ENCODE results near the gene B3GNT8.

B3GNT8 gene

GRCh38 chr19:41455936-41456335 is 28.8 kb upstream of the B3GNT8 start (continued):
- TF ChIP-seq PATZ1 (CRISPR knock-in tag; IDR thresholded peaks at IDR 0.05; ENCODE audit: borderline replicate concordance) (no peak), TCF4 (CRISPR knock-in tag; IDR thresholded peaks at IDR 0.05; ENCODE audit: borderline replicate concordance) (no peak), ZFP30 (CRISPR knock-in tag; IDR thresholded peaks at IDR 0.05) (no peak)

GRCh38 chr19:41452584-41453275 is 25.6 kb upstream of the B3GNT8 start:
- no peak for TF ChIP-seq CREB5 (CRISPR knock-in tag; IDR thresholded peaks at IDR 0.05; ENCODE audit: low read depth)
- TF ChIP-seq ZNF565 (CRISPR knock-in tag; conservative IDR thresholded peaks at IDR 0.05; ENCODE audit: low read depth) = no peak
- no peak for TF ChIP-seq TSHZ2 (CRISPR knock-in tag; IDR thresholded peaks at IDR 0.05)
- TF ChIP-seq CSDC2 (CRISPR knock-in tag; IDR thresholded peaks at IDR 0.05) = no peak
- ATAC-seq = no peak

GRCh38 chr19:41449865-41450178 is 22.6 kb upstream of the B3GNT8 start:
- TF ChIP-seq CSDC2 (CRISPR knock-in tag; IDR thresholded peaks at IDR 0.05) (no peak), ZC3H10 (CRISPR knock-in tag; IDR thresholded peaks at IDR 0.05) (no peak), PPARA (CRISPR knock-in tag; IDR thresholded peaks at IDR 0.05; ENCODE audit: borderline replicate concordance) (no peak), OSR1 (CRISPR knock-in tag; IDR thresholded peaks at IDR 0.05) (no peak), ISL1 (CRISPR knock-in tag; IDR thresholded peaks at IDR 0.05) (no peak), ZNF8 (CRISPR knock-in tag; IDR thresholded peaks at IDR 0.05) (no peak), PATZ1 (CRISPR knock-in tag; IDR thresholded peaks at IDR 0.05; ENCODE audit: borderline replicate concordance) (no peak), CREB5 (CRISPR knock-in tag; IDR thresholded peaks at IDR 0.05; ENCODE audit: low read depth) (no peak), ZNF70 (CRISPR knock-in tag; IDR thresholded peaks at IDR 0.05) (no peak), TSHZ2 (CRISPR knock-in tag; IDR thresholded peaks at IDR 0.05) (no peak), ARNTL (CRISPR knock-in tag; IDR thresholded peaks at IDR 0.05; ENCODE audit: borderline replicate concordance, low read depth) (no peak), SNAI2 (CRISPR knock-in tag; IDR thresholded peaks at IDR 0.05) (no peak), ZFP30 (CRISPR knock-in tag; IDR thresholded peaks at IDR 0.05) (no peak)
- peak; percentile 10; the same call in 2 of the 3 replicates for ATAC-seq

Data from SK-N-SH treated with all-trans-retinoic acid at 6 μM for 48 hours (cell line).